ENCODE measurements around the gene EFCAB6.

Gene EFCAB6

GRCh38 chr22:43740587-43741270, 71.4 kb downstream of the EFCAB6 start:
- no peak for ATAC-seq
- no peak for TF ChIP-seq ZC3H10 (CRISPR knock-in tag; IDR thresholded peaks at IDR 0.05)
- TF ChIP-seq CSDC2 (CRISPR knock-in tag; IDR thresholded peaks at IDR 0.05): no peak
- TF ChIP-seq ZNF70 (CRISPR knock-in tag; IDR thresholded peaks at IDR 0.05): no peak
- TF ChIP-seq, protein P1, sequence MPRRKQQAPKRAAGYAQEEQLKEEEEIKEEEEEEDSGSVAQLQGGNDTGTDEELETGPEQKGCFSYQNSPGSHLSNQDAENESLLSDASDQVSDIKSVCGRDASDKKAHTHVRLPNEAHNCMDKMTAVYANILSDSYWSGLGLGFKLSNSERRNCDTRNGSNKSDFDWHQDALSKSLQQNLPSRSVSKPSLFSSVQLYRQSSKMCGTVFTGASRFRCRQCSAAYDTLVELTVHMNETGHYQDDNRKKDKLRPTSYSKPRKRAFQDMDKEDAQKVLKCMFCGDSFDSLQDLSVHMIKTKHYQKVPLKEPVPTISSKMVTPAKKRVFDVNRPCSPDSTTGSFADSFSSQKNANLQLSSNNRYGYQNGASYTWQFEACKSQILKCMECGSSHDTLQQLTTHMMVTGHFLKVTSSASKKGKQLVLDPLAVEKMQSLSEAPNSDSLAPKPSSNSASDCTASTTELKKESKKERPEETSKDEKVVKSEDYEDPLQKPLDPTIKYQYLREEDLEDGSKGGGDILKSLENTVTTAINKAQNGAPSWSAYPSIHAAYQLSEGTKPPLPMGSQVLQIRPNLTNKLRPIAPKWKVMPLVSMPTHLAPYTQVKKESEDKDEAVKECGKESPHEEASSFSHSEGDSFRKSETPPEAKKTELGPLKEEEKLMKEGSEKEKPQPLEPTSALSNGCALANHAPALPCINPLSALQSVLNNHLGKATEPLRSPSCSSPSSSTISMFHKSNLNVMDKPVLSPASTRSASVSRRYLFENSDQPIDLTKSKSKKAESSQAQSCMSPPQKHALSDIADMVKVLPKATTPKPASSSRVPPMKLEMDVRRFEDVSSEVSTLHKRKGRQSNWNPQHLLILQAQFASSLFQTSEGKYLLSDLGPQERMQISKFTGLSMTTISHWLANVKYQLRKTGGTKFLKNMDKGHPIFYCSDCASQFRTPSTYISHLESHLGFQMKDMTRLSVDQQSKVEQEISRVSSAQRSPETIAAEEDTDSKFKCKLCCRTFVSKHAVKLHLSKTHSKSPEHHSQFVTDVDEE (CRISPR knock-in tag; IDR thresholded peaks at IDR 0.05): no peak
- TF ChIP-seq, protein P2, sequence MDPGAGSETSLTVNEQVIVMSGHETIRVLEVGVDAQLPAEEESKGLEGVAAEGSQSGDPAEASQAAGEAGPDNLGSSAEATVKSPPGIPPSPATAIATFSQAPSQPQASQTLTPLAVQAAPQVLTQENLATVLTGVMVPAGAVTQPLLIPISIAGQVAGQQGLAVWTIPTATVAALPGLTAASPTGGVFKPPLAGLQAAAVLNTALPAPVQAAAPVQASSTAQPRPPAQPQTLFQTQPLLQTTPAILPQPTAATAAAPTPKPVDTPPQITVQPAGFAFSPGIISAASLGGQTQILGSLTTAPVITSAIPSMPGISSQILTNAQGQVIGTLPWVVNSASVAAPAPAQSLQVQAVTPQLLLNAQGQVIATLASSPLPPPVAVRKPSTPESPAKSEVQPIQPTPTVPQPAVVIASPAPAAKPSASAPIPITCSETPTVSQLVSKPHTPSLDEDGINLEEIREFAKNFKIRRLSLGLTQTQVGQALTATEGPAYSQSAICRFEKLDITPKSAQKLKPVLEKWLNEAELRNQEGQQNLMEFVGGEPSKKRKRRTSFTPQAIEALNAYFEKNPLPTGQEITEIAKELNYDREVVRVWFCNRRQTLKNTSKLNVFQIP (CRISPR knock-in tag; IDR thresholded peaks at IDR 0.05; ENCODE audit: borderline replicate concordance, low read depth): no peak
- no peak for TF ChIP-seq CSRNP3 (CRISPR knock-in tag; IDR thresholded peaks at IDR 0.05)
- no peak for TF ChIP-seq ESRRG (CRISPR knock-in tag; IDR thresholded peaks at IDR 0.05)
- no peak for TF ChIP-seq ZFP30 (CRISPR knock-in tag; IDR thresholded peaks at IDR 0.05)
- TF ChIP-seq ZNF565 (CRISPR knock-in tag; conservative IDR thresholded peaks at IDR 0.05; ENCODE audit: low read depth): no peak
- TF ChIP-seq BACH2 (CRISPR knock-in tag; IDR thresholded peaks at IDR 0.05; ENCODE audit: borderline replicate concordance): no peak
- no peak for TF ChIP-seq PATZ1 (CRISPR knock-in tag; IDR thresholded peaks at IDR 0.05; ENCODE audit: borderline replicate concordance)
- no peak for TF ChIP-seq TCF4 (CRISPR knock-in tag; IDR thresholded peaks at IDR 0.05; ENCODE audit: borderline replicate concordance)
- TF ChIP-seq SNAI2 (CRISPR knock-in tag; IDR thresholded peaks at IDR 0.05): no peak
- no peak for TF ChIP-seq GLIS3 (CRISPR knock-in tag; IDR thresholded peaks at IDR 0.05)
- no peak for TF ChIP-seq RARB (CRISPR knock-in tag; IDR thresholded peaks at IDR 0.05)
- no peak for TF ChIP-seq ARNTL (CRISPR knock-in tag; IDR thresholded peaks at IDR 0.05; ENCODE audit: borderline replicate concordance, low read depth)
- no peak for TF ChIP-seq OSR1 (CRISPR knock-in tag; IDR thresholded peaks at IDR 0.05)
- TF ChIP-seq ISL1 (CRISPR knock-in tag; IDR thresholded peaks at IDR 0.05): no peak
- no peak for TF ChIP-seq ZFP3 (CRISPR knock-in tag; IDR thresholded peaks at IDR 0.05)

- no peak for ATAC-seq
- no peak for TF ChIP-seq ISL1 (CRISPR knock-in tag; IDR thresholded peaks at IDR 0.05)
- no peak for TF ChIP-seq RARB (CRISPR knock-in tag; IDR thresholded peaks at IDR 0.05)
- no peak for TF ChIP-seq PATZ1 (CRISPR knock-in tag; IDR thresholded peaks at IDR 0.05; ENCODE audit: borderline replicate concordance)
- no peak for TF ChIP-seq OSR1 (CRISPR knock-in tag; IDR thresholded peaks at IDR 0.05)
- TF ChIP-seq ESRRG (CRISPR knock-in tag; IDR thresholded peaks at IDR 0.05): no peak
- no peak for TF ChIP-seq ZNF70 (CRISPR knock-in tag; IDR thresholded peaks at IDR 0.05)
- TF ChIP-seq PPARA (CRISPR knock-in tag; IDR thresholded peaks at IDR 0.05; ENCODE audit: borderline replicate concordance): no peak
- no peak for TF ChIP-seq CREB5 (CRISPR knock-in tag; IDR thresholded peaks at IDR 0.05; ENCODE audit: low read depth)
- TF ChIP-seq ZNF565 (CRISPR knock-in tag; conservative IDR thresholded peaks at IDR 0.05; ENCODE audit: low read depth): no peak
- no peak for TF ChIP-seq ZC3H10 (CRISPR knock-in tag; IDR thresholded peaks at IDR 0.05)
- no peak for TF ChIP-seq ZFP3 (CRISPR knock-in tag; IDR thresholded peaks at IDR 0.05)
- no peak for TF ChIP-seq ZNF8 (CRISPR knock-in tag; IDR thresholded peaks at IDR 0.05)
- TF ChIP-seq ARNTL (CRISPR knock-in tag; IDR thresholded peaks at IDR 0.05; ENCODE audit: borderline replicate concordance, low read depth): no peak
- no peak for TF ChIP-seq TOX (CRISPR knock-in tag; IDR thresholded peaks at IDR 0.05; ENCODE audit: borderline replicate concordance)
- TF ChIP-seq, protein P2 (CRISPR knock-in tag; IDR thresholded peaks at IDR 0.05; ENCODE audit: borderline replicate concordance, low read depth): no peak
- no peak for TF ChIP-seq BACH2 (CRISPR knock-in tag; IDR thresholded peaks at IDR 0.05; ENCODE audit: borderline replicate concordance)
These were observed 72.2 kb downstream of the EFCAB6 start for GRCh38 chr22:43739851-43740379.

Data from SK-N-SH treated with all-trans-retinoic acid at 6 μM for 48 hours (cell line).